ENCODE results near the gene LINC00237. TPM values are rescaled to one million over a fixed set of nuclear protein-coding genes. Genes with fewer than 3 reads are reported as not detected.

Gene LINC00237
- total and polyA plus RNA-seq, 8 donors, result 0.92 TPM; not detected in 7

DNA sequence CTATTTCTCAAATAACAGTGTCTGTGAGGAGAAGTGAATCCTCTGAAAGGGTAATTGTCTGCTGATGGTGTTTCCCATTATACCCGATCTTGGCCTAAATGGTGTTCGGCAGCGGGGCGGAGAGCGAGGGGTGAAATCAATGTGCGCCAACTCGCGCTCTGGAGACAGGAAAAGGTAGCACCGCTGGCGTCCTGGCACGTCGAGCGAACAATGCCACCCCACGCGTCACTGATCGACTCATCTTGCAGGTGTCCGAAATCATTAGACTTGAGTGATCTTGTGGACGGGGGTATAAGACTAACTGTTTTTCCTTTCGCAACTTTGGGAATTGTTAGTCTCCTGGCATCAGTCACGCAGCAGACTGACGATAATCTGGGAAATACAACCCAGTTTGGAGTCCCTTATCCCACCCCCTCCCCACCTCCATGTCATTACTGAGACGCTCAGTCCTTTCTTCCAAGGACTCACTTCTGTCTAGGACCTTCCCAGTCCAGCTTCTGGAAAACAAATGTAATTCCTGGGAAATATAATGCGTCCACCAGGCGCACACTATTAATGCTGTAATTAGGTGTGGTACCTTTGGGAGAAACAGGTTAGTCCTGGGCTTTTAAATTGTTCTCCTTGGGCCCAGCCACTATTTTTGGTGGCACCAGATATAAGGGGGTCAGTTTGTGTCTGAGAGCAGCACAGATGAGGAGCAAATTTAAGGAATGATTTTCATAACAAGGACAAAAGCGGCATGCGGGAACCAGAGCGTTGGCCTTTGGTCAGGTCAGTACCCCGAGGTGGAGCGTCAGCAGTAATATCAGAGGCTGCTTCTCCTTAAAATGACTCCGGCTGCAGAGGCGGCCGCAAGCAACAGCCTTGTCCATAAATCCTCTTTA is 2.3 kb downstream of the LINC00237 start:
- Histone ChIP-seq H3K4me3 (no peak overlapping the region), H3K4me1 (peaks cover 5 to 18% (median 7%) of the 10 kb centered on the region in 3 donors), H3K27me3 (peaks cover 4 to 66% (median 20%) of the 10 kb centered on the region in 4 donors), H3K27ac (no peak overlapping the region), H3K9me3 (no peaks in the 10 kb centered on the region), H3K36me3 (no peaks in the 10 kb centered on the region)
- ATAC-seq (no peak), FAIRE-seq (no peak), DNase-seq (no peak)
- TF ChIP-seq CTCF (IDR thresholded peaks at IDR 0.05), result no peak
- WGBS, 2 donors, result 36 to 37% methylated on average over 32 of the region's 32 CpGs
- intact Hi-C loops (cut with DNase I), result no loop called here

DNA sequence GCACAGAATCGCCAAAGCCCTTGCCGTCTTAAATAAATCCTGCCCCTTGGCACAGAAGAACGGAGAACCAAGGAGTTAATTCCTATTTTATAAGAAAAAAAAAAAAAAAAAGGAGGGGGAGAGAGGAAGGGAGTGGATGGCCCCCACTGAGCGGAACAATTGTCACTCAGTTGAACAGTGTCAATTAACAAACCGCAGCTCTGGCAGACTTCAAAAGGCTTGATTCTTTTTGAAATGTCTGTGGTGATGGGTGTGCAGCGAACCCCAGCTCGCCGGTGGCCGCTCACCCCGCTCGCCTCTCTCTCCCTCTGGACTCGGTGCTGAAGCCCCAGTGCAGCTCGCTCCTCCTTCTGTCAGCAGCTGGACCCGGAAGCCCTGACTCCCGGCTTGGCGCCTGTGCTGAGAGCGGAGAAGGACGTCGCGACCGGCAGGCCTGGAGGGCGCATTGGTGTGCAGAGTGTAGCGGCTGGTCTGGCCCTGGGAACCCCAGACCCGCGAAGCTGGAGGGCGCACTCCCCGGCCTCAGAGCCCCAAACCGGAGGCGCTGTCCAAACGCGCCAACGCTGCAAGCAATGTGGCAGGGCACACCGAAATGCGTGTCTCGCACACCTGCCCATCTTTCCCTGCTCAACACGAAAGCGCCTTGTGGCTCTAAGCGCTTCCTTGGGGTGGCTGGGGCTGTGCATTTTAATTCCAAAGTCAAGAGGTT is 3.4 kb downstream of the LINC00237 start:
- ATAC-seq (peak; percentile 73 to 83 (median 78)), DNase-seq (peak; percentile 30 to 85 (median 54)), FAIRE-seq (no peak)
- Histone ChIP-seq H3K27me3 (peaks cover 4 to 59% (median 18%) of the 10 kb centered on the region in 4 donors), H3K4me1 (peaks cover 5 to 18% (median 7%) of the 10 kb centered on the region in 3 donors), H3K4me3 (peak overlapping the region in 2 of 4 donors; percentile 16 to 46), H3K9me3 (no peaks in the 10 kb centered on the region), H3K27ac (no peak overlapping the region), H3K36me3 (no peaks in the 10 kb centered on the region)
- WGBS, 2 donors, result 2 to 4% methylated on average over 37 to 38 of the region's 38 CpGs
- intact Hi-C loops (cut with DNase I), result no loop called here
- TF ChIP-seq CTCF (IDR thresholded peaks at IDR 0.05), result no peak

GRCh38 chr20:21101932-21102575 is 4.1 kb downstream of the LINC00237 start:
- Histone ChIP-seq H3K27me3 (peaks cover 4 to 54% (median 15%) of the 10 kb centered on the region in 4 donors), H3K4me3 (peak overlapping the region in 2 of 4 donors; percentile 16 to 46)

GRCh38 chr20:21101453-21101931 is 4.7 kb downstream of the LINC00237 start:
- 4 to 8% methylated on average over 35 of the region's 35 CpGs for WGBS, 2 donors
- H3K27ac ChIP-seq, result no peak overlapping the region
- H3K27me3 ChIP-seq, result peaks cover 4 to 48% (median 13%) of the 10 kb centered on the region in 4 donors
- no peaks in the 10 kb centered on the region for H3K9me3 ChIP-seq
- intact Hi-C loops (cut with DNase I), result no loop called here
- peak in 2 of 6 donors; percentile 63 to 77 for DNase-seq
- ATAC-seq, result peak in 3 of 4 donors; percentile 36 to 45 (median 36)
- H3K4me1 ChIP-seq, result peaks cover 5 to 18% (median 7%) of the 10 kb centered on the region in 3 donors
- H3K4me3 ChIP-seq, result peak overlapping the region in 2 of 4 donors; percentile 16 to 46
- no peaks in the 10 kb centered on the region for H3K36me3 ChIP-seq
- no peak for TF ChIP-seq CTCF (IDR thresholded peaks at IDR 0.05)
- no peak for FAIRE-seq

More at GRCh38 chr20:21101932-21102575, 4.1 kb downstream of the LINC00237 start:
- DNase-seq (peak in 2 of 6 donors; percentile 45 to 65), FAIRE-seq (no peak), ATAC-seq (peak; percentile 33 to 70 (median 52))
- no peak for TF ChIP-seq CTCF (IDR thresholded peaks at IDR 0.05)
- no peaks in the 10 kb centered on the region for H3K36me3 ChIP-seq
- WGBS, 2 donors, result 8 to 13% methylated on average over 31 to 35 of the region's 35 CpGs
- H3K4me1 ChIP-seq, result peaks cover 5 to 18% (median 7%) of the 10 kb centered on the region in 3 donors
- H3K9me3 ChIP-seq, result no peaks in the 10 kb centered on the region
- no peak overlapping the region for H3K27ac ChIP-seq
- intact Hi-C loops (cut with DNase I), result no loop called here
